Endometrium (tissue), 2 donors: ENCODE measurements around the gene OR2J1.
"Not testable (repeated sequence)": the region's sequence is repeated elsewhere in the genome, so short reads cannot be mapped to it uniquely, and the experiment has no call there.

ENCODE experiments used
- FAIRE-seq: peaks from 2 replicates; lab custom pipeline; 2012; peaks lifted over from hg19 to GRCh38; lab: Jason Lieb, UNC
- donor health status: control.
- donor health status: control.

Gene OR2J1

GRCh38 chr6:29099190-29099589, at the start of gene OR2J1:
OR2J1 (plus strand) TSS chr6:29099490; CDS start chr6:29100943, 1,453 bp downstream.
- no peak for FAIRE-seq

- FAIRE-seq, result no peak
Observed at GRCh38 chr6:29051680-29052079, 47.6 kb upstream of the OR2J1 start.

GRCh38 chr6:29071831-29072723, 27.2 kb upstream of the OR2J1 start:
- FAIRE-seq, result no peak

- FAIRE-seq, result no peak
Observed at GRCh38 chr6:29079203-29079602, 20.1 kb upstream of the OR2J1 start.

DNA sequence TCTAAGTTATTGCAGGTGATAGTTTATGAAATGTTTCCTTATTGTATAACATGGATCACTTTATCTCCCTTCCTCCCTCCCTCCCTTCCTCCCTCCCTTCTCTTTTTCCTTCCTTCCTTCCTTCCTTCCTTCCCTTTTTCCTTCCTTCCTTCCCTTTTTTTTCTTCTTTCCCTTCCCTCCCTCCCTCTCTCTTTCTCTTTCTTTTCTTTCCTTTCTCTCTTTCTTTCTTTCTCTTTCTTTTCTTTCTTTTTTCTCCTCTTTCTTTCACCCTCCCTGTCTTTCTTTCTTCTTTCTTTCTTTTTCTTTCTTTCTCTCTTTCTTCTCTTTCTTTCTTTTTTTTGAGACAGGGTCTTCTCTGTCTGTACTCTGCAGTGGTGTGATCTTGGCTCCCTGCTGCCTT, 18.0 kb upstream of the OR2J1 start:
- no peak for FAIRE-seq

DNA sequence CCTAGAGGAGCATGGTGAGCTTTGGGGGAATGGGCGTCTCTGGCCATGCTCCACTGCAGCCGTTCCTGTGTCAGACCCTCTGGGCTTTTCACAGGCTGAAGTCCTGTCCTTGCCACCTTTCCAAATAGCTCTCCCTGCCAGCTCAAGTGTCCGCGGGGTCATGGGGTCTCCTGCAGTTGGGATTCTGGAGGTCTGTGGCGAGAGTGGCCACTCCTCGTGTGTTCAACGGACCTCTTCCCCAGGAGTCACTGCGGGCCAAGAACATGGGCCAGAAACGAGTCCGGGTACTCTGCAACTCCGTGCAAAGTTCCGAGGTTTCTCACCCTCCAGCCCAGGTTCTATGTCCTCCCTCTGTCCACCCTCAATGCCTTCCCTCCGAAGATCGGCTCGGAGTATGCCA, 16.8 kb upstream of the OR2J1 start:
- no peak for FAIRE-seq

DNA sequence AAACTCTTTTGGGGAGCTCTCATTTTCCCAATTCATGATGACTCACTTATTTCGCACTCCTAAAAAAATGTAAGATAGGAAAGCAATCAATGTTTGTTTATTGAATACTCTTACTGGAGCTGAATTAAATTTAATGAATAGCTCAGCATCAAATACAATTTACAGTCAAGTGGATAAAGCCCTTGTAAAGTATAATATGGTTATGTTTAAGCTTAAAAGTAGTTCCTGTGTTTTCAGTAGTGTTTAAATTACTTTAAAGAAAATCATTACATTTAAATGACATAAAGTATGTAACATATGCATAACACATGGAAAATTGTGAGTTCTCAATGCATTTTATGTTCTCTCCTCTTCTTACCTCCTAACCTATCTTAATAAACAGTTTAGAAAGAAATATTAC, 12.1 kb upstream of the OR2J1 start, which contains the start of gene OR2B3:
TSS of gene OR2B3 (minus strand) at position 101 of the 400 bp plus-strand sequence. CDS start at position 36, 65 bp downstream.
- no peak for FAIRE-seq

DNA sequence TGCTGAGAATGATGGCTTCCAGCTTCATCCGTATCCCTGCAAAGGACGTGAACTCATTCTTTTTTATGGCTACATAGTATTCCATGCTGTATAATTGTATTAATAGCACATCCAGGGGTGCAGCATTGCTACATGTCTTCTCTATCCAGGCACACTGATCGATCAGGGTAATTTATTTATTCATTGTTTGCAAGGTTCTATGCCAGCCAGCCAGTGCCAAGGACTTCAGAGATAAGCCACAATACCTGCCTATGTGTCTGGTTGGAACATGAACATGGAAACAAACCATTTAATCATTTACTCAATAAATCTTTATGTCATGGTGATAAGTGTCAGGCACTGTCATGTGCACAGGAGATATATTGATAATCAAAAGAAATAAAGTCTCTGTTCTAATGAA, 6.3 kb upstream of the OR2J1 start:
- no peak for FAIRE-seq

GRCh38 chr6:29097803-29098202, 1.5 kb upstream of the OR2J1 start:
- no peak for FAIRE-seq

GRCh38 chr6:29107758-29108157, 8.5 kb downstream of the OR2J1 start, which contains the start of gene OR2J3:
OR2J3 (plus strand) TSS chr6:29108058; CDS start chr6:29111891, 3,833 bp downstream.
- no peak for FAIRE-seq

DNA sequence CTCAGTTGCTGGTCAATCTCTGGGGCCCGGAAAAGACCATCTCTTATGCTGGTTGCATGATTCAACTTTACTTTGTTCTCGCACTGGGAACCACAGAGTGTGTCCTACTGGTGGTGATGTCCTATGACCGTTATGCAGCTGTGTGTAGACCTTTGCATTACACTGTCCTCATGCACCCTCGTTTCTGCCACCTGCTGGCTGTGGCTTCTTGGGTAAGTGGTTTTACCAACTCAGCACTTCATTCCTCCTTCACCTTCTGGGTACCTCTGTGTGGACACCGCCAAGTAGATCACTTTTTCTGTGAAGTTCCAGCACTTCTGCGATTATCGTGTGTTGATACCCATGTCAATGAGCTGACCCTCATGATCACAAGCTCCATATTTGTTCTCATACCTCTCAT, 12.8 kb downstream of the OR2J1 start:
- no peak for FAIRE-seq

DNA sequence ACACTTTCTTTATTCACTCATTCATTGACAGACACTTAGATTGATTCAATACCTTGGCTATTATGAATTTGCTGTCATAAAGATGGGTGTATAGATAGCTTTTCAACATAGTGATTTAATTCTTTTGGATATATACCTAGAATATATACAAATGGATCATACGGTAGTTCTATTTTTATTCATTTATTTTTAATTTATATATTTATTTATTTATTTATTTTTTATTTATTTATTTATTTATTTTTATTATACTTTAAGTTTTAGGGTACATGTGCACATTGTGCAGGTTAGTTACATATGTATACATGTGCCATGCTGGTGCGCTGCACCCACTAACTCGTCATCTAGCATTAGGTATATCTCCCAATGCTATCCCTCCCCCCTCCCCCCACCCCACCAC, 15.7 kb downstream of the OR2J1 start:
- not testable (repeated sequence) for FAIRE-seq

- FAIRE-seq, result no peak
Observed at GRCh38 chr6:29129326-29130012, 30.2 kb downstream of the OR2J1 start.

DNA sequence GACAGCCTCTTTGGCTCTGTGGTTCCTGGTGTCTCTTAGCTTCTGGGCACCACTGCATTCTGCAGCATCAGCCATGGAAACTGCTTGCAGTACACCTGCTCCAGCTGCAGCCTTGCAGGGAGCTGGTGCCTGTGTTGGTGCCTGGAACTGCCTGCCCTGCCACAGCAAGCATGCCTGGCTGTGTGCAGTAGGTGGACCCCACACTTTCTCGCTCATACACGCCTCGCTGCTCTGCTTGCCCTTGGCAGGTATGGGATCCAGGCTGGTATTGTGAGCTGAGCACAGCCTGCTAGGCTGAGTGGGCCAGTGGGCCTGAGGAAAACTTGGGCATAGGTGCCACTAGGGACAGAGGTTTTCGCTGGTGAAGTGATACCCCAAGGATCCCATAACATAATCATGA, 31.4 kb downstream of the OR2J1 start:
- no peak for FAIRE-seq

GRCh38 chr6:29131691-29132090, 32.4 kb downstream of the OR2J1 start:
- no peak for FAIRE-seq

GRCh38 chr6:29137724-29138123, 38.4 kb downstream of the OR2J1 start:
- no peak for FAIRE-seq

DNA sequence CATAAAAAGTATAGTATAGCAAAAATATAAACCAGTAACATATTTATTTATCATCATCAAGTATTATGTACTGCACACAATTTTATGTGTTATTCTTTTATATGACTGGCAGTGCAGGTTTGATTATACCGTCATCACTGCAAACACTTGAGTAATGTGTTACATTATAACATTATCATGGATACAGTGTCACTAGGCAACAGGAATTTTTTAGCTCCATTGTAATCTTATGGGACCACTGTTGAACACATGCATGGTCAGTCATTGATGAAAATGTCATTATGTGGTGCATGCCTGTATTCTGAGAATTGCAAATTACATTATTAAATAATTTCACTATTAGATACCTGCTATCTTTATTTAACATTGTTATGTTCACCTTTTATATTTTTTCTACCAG, 42.3 kb downstream of the OR2J1 start:
- FAIRE-seq, result no peak

GRCh38 chr6:29142309-29142708, 43.0 kb downstream of the OR2J1 start:
- FAIRE-seq, result no peak

GRCh38 chr6:29146179-29146578, 46.9 kb downstream of the OR2J1 start:
- FAIRE-seq, result no peak

- FAIRE-seq, result no peak
Observed at GRCh38 chr6:29147074-29147473, 47.8 kb downstream of the OR2J1 start.

GRCh38 chr6:29149444-29149843, 50.2 kb downstream of the OR2J1 start:
- FAIRE-seq, result not testable (repeated sequence)
